HepG2 (cell line): ENCODE results near the gene SNRNP200. TPM values are rescaled to one million over a fixed set of nuclear protein-coding genes. Genes with fewer than 3 reads are reported as not detected.

ENCODE experiments used
- CHCHD3 ChIP-seq: sonication (generic); formaldehyde crosslinking; IDR thresholded peaks from 2 replicates; pipeline ENCODE4 v1.8.0; 2022; ENCODE audit warnings: mild to moderate bottlenecking, missing genetic modification reagents, moderate library complexity
- CREB1 ChIP-seq, 2 experiments: fragments of 450-650 bp in 1 of 2; IDR thresholded peaks; 2 replicates each; pipeline ENCODE4 v1.6.1; 2016 to 2017; ENCODE audit warnings: control low read depth in 1 of 2, mild to moderate bottlenecking in 1 of 2, missing compliant biosample characterization in 1 of 2, missing genetic modification characterization in 1 of 2
- KLF11 ChIP-seq: IDR thresholded peaks from 2 replicates; pipeline ENCODE4 v1.6.1; 2016; ENCODE audit warnings: missing compliant biosample characterization
- MTF1 ChIP-seq: sonication (generic); formaldehyde crosslinking; IDR thresholded peaks from 2 replicates; pipeline ENCODE4 v1.5.0; 2020; ENCODE audit warnings: missing genetic modification reagents
- MZF1 ChIP-seq: sonication (generic); formaldehyde crosslinking; IDR thresholded peaks from 2 replicates; pipeline ENCODE4 v1.8.1; 2023; ENCODE audit warnings: mild to moderate bottlenecking, missing genetic modification reagents, borderline replicate concordance
- NBN ChIP-seq: fragments of 450-650 bp; conservative IDR thresholded peaks from 2 replicates; pipeline ENCODE4 v1.6.1; 2017
- NCOR1 ChIP-seq: fragments of 200-600 bp; sonication (generic); IDR thresholded peaks from 2 replicates; pipeline ENCODE4 v1.7.0; 2017; ENCODE audit warnings: antibody characterized with exemption, low read length, borderline replicate concordance
- NFKBIZ ChIP-seq: IDR thresholded peaks from 2 replicates; pipeline ENCODE4 v1.6.1; 2018; ENCODE audit warnings: missing genetic modification reagents, missing compliant biosample characterization
- PCBP2 ChIP-seq: fragments of 200-400 bp; formaldehyde crosslinking; optimal IDR thresholded peaks from 2 replicates; pipeline ENCODE3; 2018; ENCODE audit warnings: low read length, low read depth; ENCODE audit not compliant: poor library complexity, severe bottlenecking
- SP4 ChIP-seq: sonication (generic); formaldehyde crosslinking; IDR thresholded peaks from 2 replicates; pipeline ENCODE4 v1.8.1; 2023; ENCODE audit warnings: mild to moderate bottlenecking, missing genetic modification reagents
- ZBTB40 ChIP-seq, 2 experiments: fragments of 450-650 bp in 1 of 2; sonication (generic) in 1 of 2; formaldehyde crosslinking in 1 of 2; IDR thresholded peaks; 2 replicates each; pipeline versions ENCODE4 v1.6.1 to v1.8.0; 2016 to 2022; ENCODE audit warnings: antibody characterized with exemption in 1 of 2, mild to moderate bottlenecking in 1 of 2, missing genetic modification reagents in 1 of 2
- ZNF160 ChIP-seq: sonication (generic); formaldehyde crosslinking; IDR thresholded peaks from 2 replicates; pipeline ENCODE4 v1.8.0; 2022; ENCODE audit warnings: mild to moderate bottlenecking, inconsistent platforms, missing genetic modification reagents
- ZNF18 ChIP-seq: sonication (generic); formaldehyde crosslinking; IDR thresholded peaks from 2 replicates; pipeline ENCODE4 v1.8.0; 2022; ENCODE audit warnings: mild to moderate bottlenecking, missing genetic modification reagents; ENCODE audit not compliant: insufficient replicate concordance
- ZNF274 ChIP-seq: sonication (generic); formaldehyde crosslinking; IDR thresholded peaks from 2 replicates; pipeline ENCODE4 v1.5.1; 2020; ENCODE audit warnings: mild to moderate bottlenecking, missing genetic modification reagents
- ZNF329 ChIP-seq: sonication (generic); formaldehyde crosslinking; IDR thresholded peaks from 2 replicates; pipeline ENCODE4 v1.9.0; 2021; ENCODE audit warnings: low read depth, mild to moderate bottlenecking, missing genetic modification reagents
- ZNF431 ChIP-seq: sonication (generic); formaldehyde crosslinking; IDR thresholded peaks from 2 replicates; pipeline ENCODE4 v1.9.0; 2022; ENCODE audit warnings: missing genetic modification reagents, low read depth, mild to moderate bottlenecking, borderline replicate concordance
- ZNF496 ChIP-seq: sonication (generic); formaldehyde crosslinking; IDR thresholded peaks from 2 replicates; pipeline ENCODE4 v1.8.1; 2023; ENCODE audit warnings: mild to moderate bottlenecking, moderate library complexity, missing genetic modification reagents; ENCODE audit not compliant: insufficient replicate concordance
- ZNF567 ChIP-seq: sonication (generic); formaldehyde crosslinking; IDR thresholded peaks from 2 replicates; pipeline ENCODE4 v1.8.1; 2023; ENCODE audit warnings: mild to moderate bottlenecking, missing genetic modification reagents, borderline replicate concordance
- polyA plus RNA-seq, 8 experiments: library from polyadenylated mRNA; depleted of rRNA in 3 of 8; stranded (reverse) in 7 of 8; unstranded in 1 of 8; fragments of >200 nt; fragmentation: Illumina TruSeq in 4 of 8; extraction: Trizol in 4 of 8; gene quantifications; 2 replicates each; pipeline versions ENCODE4 v1.2.1 to v1.2.3, GENCODE V29; 2011 to 2016; ENCODE audit warnings: low read depth in 4 of 8, missing spikeins in 1 of 8, mixed read lengths in 1 of 8; ENCODE audit not compliant: insufficient read depth in 1 of 8
- total RNA-seq, 5 experiments: library from RNA; depleted of rRNA; stranded (reverse); fragments of >200 nt; fragmentation: Illumina TruSeq; extraction: Trizol; gene quantifications; 2 replicates each; pipeline ENCODE4 v1.2.3, GENCODE V29; 2016; ENCODE audit warnings: low read depth in 1 of 5

SNRNP200 gene
- total and polyA plus RNA-seq, 2 of the 13 experiments (the other 11 are each of a cell fraction or from before 2014, with no cell fraction given): 99.0 to 232 TPM

- TF ChIP-seq ZNF18 (CRISPR knock-in tag) (peak; percentile 71), MTF1 (CRISPR knock-in tag) (no peak), PCBP2 (peak; percentile 7), CHCHD3 (CRISPR knock-in tag) (no peak), ZNF329 (CRISPR knock-in tag) (0 out of 2 replicates have a peak, but pooled peaks have one; percentile 18), NBN (no peak), ZNF496 (no peak), ZNF160 (CRISPR knock-in tag) (no peak), ZNF274 (CRISPR knock-in tag) (0 out of 2 replicates have a peak, but pooled peaks have one; percentile 17), CREB1 (IDR thresholded peaks at IDR 0.05) (peak; percentile 80), CREB1 (CRISPR knock-in tag; IDR thresholded peaks at IDR 0.05) (peak; percentile 71), SP4 (peak; percentile 81), ZBTB40 (IDR thresholded peaks at IDR 0.05) (no peak), ZBTB40 (CRISPR knock-in tag; IDR thresholded peaks at IDR 0.05) (peak; percentile 56; the same call in 1 of the 2 replicates), NFKBIZ (CRISPR knock-in tag) (peak; percentile 53; the same call in 1 of the 2 replicates), NCOR1 (peak; percentile 92), KLF11 (CRISPR knock-in tag) (peak; percentile 69), ZNF431 (CRISPR knock-in tag) (peak; percentile 93; the same call in 1 of the 2 replicates), MZF1 (CRISPR knock-in tag) (no peak), ZNF567 (CRISPR knock-in tag) (0 out of 2 replicates have a peak, but pooled peaks have one; percentile 17)
Observed at GRCh38 chr2:96260387-96261260, 44.7 kb downstream of the SNRNP200 start (continued).
